SHP77 (cell line): Measurements from ENCODE around the gene LRRC26.
A peak's percentile ranks its signal among the peaks of the same experiment; 100 is the strongest.

Source experiments
- DNase-seq, 2 experiments: peaks; one replicate each; lab custom pipeline; 2025; lab: John Stamatoyannopoulos, UW

The LRRC26 gene

GRCh38 chr9:137152844-137153405 lies 16.9 kb downstream of the LRRC26 start:
- DNase-seq, result no peak

- DNase-seq, result peak; percentile 90
These were observed 19.0 kb downstream of the LRRC26 start for GRCh38 chr9:137150617-137151457.

- peak; percentile 90 for DNase-seq
These were observed 19.8 kb downstream of the LRRC26 start for GRCh38 chr9:137149942-137150616.

GRCh38 chr9:137149363-137149762 lies 20.5 kb downstream of the LRRC26 start:
- no peak for DNase-seq

GRCh38 chr9:137148661-137149060 lies 21.2 kb downstream of the LRRC26 start:
- no peak for DNase-seq

GRCh38 chr9:137148242-137148641 lies 21.6 kb downstream of the LRRC26 start:
- DNase-seq, result no peak

- DNase-seq, result no peak
These were observed 22.1 kb downstream of the LRRC26 start for GRCh38 chr9:137147793-137148160.

GRCh38 chr9:137147091-137147792 lies 22.6 kb downstream of the LRRC26 start:
- no peak for DNase-seq

GRCh38 chr9:137146527-137146918 lies 23.3 kb downstream of the LRRC26 start:
- DNase-seq, result no peak

GRCh38 chr9:137145731-137146526 lies 23.9 kb downstream of the LRRC26 start:
- DNase-seq, result no peak

GRCh38 chr9:137143459-137143858 lies 26.4 kb downstream of the LRRC26 start:
- no peak for DNase-seq

GRCh38 chr9:137141976-137142936 lies 27.6 kb downstream of the LRRC26 start:
- DNase-seq, result no peak

- DNase-seq, result no peak
These were observed 28.6 kb downstream of the LRRC26 start for GRCh38 chr9:137141050-137141810.

- no peak for DNase-seq
These were observed 29.5 kb downstream of the LRRC26 start for GRCh38 chr9:137140151-137141012.

- DNase-seq, result no peak
These were observed 30.2 kb downstream of the LRRC26 start for GRCh38 chr9:137139468-137140150.

- no peak for DNase-seq
These were observed 31.0 kb downstream of the LRRC26 start, which contains the start of gene GRIN1 for GRCh38 chr9:137138722-137139467. TSS of gene GRIN1 (plus strand) at chr9:137139154. CDS start at chr9:137139487, 333 bp downstream.

- DNase-seq, result no peak
These were observed 31.7 kb downstream of the LRRC26 start for GRCh38 chr9:137138058-137138721.
